ENCODE results near the gene AUTS2. TPM values are rescaled to one million over a fixed set of nuclear protein-coding genes. Genes with fewer than 3 reads are reported as not detected.

The AUTS2 gene
- total and polyA plus RNA-seq, 2 of the 8 experiments (the other 6 are each of a cell fraction or from before 2014, with no cell fraction given), result 25.9 to 101 TPM

DNA sequence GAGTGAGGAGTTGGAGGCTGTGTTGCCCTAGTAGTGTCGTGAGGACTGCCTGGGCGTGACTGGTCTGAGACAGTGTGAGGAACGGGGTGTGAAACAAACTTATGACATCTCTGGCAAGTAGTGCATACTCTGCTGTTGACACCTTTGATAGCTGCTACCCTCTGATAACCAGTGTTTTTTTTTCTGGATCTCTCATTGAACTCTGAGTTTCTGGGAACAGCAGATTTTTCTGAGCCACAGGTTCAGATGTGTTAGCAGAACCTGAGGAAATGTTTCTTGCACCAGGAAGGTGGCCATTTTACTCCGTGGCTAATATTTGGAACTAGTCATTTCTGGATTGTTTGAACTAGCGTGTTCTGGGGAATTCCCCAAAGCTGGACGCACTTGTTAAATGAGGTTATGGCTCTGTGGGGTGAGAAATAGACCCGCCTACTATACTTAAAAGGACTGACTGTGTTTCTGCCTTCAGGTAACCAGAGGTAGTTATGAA lies 52.9 kb downstream of the AUTS2 start (continued):
- TF ChIP-seq, protein P1, sequence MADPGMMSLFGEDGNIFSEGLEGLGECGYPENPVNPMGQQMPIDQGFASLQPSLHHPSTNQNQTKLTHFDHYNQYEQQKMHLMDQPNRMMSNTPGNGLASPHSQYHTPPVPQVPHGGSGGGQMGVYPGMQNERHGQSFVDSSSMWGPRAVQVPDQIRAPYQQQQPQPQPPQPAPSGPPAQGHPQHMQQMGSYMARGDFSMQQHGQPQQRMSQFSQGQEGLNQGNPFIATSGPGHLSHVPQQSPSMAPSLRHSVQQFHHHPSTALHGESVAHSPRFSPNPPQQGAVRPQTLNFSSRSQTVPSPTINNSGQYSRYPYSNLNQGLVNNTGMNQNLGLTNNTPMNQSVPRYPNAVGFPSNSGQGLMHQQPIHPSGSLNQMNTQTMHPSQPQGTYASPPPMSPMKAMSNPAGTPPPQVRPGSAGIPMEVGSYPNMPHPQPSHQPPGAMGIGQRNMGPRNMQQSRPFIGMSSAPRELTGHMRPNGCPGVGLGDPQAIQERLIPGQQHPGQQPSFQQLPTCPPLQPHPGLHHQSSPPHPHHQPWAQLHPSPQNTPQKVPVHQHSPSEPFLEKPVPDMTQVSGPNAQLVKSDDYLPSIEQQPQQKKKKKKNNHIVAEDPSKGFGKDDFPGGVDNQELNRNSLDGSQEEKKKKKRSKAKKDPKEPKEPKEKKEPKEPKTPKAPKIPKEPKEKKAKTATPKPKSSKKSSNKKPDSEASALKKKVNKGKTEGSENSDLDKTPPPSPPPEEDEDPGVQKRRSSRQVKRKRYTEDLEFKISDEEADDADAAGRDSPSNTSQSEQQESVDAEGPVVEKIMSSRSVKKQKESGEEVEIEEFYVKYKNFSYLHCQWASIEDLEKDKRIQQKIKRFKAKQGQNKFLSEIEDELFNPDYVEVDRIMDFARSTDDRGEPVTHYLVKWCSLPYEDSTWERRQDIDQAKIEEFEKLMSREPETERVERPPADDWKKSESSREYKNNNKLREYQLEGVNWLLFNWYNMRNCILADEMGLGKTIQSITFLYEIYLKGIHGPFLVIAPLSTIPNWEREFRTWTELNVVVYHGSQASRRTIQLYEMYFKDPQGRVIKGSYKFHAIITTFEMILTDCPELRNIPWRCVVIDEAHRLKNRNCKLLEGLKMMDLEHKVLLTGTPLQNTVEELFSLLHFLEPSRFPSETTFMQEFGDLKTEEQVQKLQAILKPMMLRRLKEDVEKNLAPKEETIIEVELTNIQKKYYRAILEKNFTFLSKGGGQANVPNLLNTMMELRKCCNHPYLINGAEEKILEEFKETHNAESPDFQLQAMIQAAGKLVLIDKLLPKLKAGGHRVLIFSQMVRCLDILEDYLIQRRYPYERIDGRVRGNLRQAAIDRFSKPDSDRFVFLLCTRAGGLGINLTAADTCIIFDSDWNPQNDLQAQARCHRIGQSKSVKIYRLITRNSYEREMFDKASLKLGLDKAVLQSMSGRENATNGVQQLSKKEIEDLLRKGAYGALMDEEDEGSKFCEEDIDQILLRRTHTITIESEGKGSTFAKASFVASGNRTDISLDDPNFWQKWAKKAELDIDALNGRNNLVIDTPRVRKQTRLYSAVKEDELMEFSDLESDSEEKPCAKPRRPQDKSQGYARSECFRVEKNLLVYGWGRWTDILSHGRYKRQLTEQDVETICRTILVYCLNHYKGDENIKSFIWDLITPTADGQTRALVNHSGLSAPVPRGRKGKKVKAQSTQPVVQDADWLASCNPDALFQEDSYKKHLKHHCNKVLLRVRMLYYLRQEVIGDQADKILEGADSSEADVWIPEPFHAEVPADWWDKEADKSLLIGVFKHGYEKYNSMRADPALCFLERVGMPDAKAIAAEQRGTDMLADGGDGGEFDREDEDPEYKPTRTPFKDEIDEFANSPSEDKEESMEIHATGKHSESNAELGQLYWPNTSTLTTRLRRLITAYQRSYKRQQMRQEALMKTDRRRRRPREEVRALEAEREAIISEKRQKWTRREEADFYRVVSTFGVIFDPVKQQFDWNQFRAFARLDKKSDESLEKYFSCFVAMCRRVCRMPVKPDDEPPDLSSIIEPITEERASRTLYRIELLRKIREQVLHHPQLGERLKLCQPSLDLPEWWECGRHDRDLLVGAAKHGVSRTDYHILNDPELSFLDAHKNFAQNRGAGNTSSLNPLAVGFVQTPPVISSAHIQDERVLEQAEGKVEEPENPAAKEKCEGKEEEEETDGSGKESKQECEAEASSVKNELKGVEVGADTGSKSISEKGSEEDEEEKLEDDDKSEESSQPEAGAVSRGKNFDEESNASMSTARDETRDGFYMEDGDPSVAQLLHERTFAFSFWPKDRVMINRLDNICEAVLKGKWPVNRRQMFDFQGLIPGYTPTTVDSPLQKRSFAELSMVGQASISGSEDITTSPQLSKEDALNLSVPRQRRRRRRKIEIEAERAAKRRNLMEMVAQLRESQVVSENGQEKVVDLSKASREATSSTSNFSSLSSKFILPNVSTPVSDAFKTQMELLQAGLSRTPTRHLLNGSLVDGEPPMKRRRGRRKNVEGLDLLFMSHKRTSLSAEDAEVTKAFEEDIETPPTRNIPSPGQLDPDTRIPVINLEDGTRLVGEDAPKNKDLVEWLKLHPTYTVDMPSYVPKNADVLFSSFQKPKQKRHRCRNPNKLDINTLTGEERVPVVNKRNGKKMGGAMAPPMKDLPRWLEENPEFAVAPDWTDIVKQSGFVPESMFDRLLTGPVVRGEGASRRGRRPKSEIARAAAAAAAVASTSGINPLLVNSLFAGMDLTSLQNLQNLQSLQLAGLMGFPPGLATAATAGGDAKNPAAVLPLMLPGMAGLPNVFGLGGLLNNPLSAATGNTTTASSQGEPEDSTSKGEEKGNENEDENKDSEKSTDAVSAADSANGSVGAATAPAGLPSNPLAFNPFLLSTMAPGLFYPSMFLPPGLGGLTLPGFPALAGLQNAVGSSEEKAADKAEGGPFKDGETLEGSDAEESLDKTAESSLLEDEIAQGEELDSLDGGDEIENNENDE (IDR thresholded peaks at IDR 0.05; ENCODE audit: insufficient replicate concordance, low read length), result no peak
- no peak for TF ChIP-seq CREB1 (IDR thresholded peaks at IDR 0.05)
- no peak for TF ChIP-seq YY1 (IDR thresholded peaks at IDR 0.05; ENCODE audit: low read depth, low read length)
- no peak for TF ChIP-seq NANOG (IDR thresholded peaks at IDR 0.05; ENCODE audit: insufficient read depth, low read depth, low read length, poor library complexity, severe bottlenecking)
- no peak for TF ChIP-seq MAFK (IDR thresholded peaks at IDR 0.05; ENCODE audit: low read depth, low read length)
- TF ChIP-seq POLR2A (IDR thresholded peaks at IDR 0.05; ENCODE audit: control extremely low read depth in 1 of 2, low read depth in 2 of 2, low read length in 2 of 2), result no peak
- TF ChIP-seq TAF7 (optimal IDR thresholded peaks at IDR 0.05; ENCODE audit: borderline replicate concordance, low read depth, low read length), result no peak
- TF ChIP-seq RNF2 (IDR thresholded peaks at IDR 0.05; ENCODE audit: borderline replicate concordance, low read depth, low read length, missing control alignments, poor library complexity, severe bottlenecking), result no peak
- no peak for TF ChIP-seq SP2 (IDR thresholded peaks at IDR 0.05; ENCODE audit: low read length)
